ENCODE data around the gene PHACTR1. TPM values are rescaled to one million over a fixed set of nuclear protein-coding genes. Genes with fewer than 3 reads are reported as not detected.
A peak's percentile ranks its signal among the peaks of the same experiment; 100 is the strongest.

Gene PHACTR1
- total RNA-seq, 2 donors from 2014 or later, result 1.3 to 4.3 TPM

DNA sequence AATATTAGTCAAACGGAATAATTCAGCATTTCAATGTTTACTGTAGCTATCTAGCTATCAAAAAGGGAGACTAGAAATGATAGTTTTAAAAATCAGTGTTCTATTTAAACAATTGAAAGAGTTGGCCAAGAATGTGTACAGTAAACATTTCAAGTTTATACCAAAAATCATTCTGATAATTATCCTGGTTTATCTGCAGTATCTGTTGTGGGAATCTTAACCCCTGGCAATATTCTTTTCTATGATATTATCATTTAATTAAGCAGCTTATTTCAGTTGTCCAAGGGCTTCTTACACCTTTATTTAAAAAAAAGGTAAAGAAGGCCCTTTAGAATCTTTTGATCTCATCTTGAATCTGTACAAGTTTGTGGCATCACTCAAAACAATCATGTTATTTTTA is 125.1 kb downstream of the PHACTR1 start:
- intact Hi-C loops (cut with DNase I), result no loop called here
- Histone ChIP-seq H3K27ac (no peak overlapping the region), H3K4me3 (no peak overlapping the region), H3K4me1 (replicated peaks) (no peaks in the 10 kb centered on the region), H3K9me3 (no peaks in the 10 kb centered on the region), H3K27me3 (replicated peaks; ENCODE audit: insufficient read depth) (no peaks in the 10 kb centered on the region), H3K36me3 (no peaks in the 10 kb centered on the region)
- no peak for DNase-seq (ENCODE audit: low spot score)
- WGBS, result 63% methylated on average over 1 of the region's 1 CpG
- TF ChIP-seq, protein P1, sequence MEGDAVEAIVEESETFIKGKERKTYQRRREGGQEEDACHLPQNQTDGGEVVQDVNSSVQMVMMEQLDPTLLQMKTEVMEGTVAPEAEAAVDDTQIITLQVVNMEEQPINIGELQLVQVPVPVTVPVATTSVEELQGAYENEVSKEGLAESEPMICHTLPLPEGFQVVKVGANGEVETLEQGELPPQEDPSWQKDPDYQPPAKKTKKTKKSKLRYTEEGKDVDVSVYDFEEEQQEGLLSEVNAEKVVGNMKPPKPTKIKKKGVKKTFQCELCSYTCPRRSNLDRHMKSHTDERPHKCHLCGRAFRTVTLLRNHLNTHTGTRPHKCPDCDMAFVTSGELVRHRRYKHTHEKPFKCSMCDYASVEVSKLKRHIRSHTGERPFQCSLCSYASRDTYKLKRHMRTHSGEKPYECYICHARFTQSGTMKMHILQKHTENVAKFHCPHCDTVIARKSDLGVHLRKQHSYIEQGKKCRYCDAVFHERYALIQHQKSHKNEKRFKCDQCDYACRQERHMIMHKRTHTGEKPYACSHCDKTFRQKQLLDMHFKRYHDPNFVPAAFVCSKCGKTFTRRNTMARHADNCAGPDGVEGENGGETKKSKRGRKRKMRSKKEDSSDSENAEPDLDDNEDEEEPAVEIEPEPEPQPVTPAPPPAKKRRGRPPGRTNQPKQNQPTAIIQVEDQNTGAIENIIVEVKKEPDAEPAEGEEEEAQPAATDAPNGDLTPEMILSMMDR (IDR thresholded peaks at IDR 0.05), result no peak
- TF ChIP-seq POLR2A (IDR thresholded peaks at IDR 0.05), result no peak
- no peak for TF ChIP-seq POLR2AphosphoS5 (IDR thresholded peaks at IDR 0.05)

DNA sequence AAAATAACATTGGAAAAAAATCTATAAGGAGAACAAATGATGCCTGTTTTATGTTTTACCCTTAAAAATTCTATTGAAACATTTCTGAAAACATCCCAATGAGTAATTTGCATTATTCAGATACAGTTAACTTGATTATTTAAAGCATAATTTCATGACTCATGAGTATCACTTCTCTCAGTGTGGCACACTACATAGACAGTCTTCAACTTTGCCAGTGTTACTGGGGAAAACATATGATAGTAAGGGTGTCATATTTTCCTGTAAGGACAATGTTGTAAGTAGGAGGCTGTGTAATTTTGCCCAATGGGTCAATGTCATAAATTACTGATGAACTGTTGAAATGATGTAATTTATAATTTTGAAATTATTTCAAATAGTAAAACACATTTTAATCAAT is 125.5 kb downstream of the PHACTR1 start:
- TF ChIP-seq POLR2AphosphoS5 (IDR thresholded peaks at IDR 0.05), result no peak
- no peak for TF ChIP-seq POLR2A (IDR thresholded peaks at IDR 0.05)
- Histone ChIP-seq H3K4me3 (no peak overlapping the region), H3K27me3 (replicated peaks; ENCODE audit: insufficient read depth) (no peaks in the 10 kb centered on the region), H3K36me3 (no peaks in the 10 kb centered on the region), H3K9me3 (no peaks in the 10 kb centered on the region), H3K27ac (no peak overlapping the region), H3K4me1 (replicated peaks) (no peaks in the 10 kb centered on the region)
- DNase-seq (ENCODE audit: low spot score), result no peak
- intact Hi-C loops (cut with DNase I), result no loop called here

DNA sequence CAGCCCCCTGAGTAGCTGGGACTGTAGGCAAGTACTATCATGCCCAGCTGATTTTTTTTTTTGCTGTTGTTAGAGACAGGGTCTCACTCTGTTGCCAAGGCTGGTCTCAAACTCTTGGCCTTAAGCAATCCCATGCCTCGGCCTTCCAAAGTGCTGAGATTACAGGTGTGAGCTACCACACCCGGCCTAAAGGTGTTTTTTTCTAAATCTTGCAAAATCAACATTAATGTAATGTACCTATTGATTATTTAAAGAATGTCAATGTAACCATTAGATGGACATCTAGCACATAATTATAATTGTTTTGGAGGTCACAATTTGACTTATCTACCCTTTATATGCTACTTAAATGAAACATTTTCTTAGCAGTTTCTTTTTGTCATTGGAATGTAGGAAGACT is 126.1 kb downstream of the PHACTR1 start:
- H3K9me3 ChIP-seq, result no peaks in the 10 kb centered on the region
- H3K27me3 ChIP-seq (replicated peaks; ENCODE audit: insufficient read depth), result no peaks in the 10 kb centered on the region
- H3K27ac ChIP-seq, result no peak overlapping the region
- no peak for TF ChIP-seq POLR2AphosphoS5 (IDR thresholded peaks at IDR 0.05)
- TF ChIP-seq, protein P1 (IDR thresholded peaks at IDR 0.05), result no peak
- no peak for TF ChIP-seq POLR2A (IDR thresholded peaks at IDR 0.05)
- H3K4me1 ChIP-seq (replicated peaks), result no peaks in the 10 kb centered on the region
- intact Hi-C loops (cut with DNase I), result no loop called here
- H3K4me3 ChIP-seq, result no peak overlapping the region
- no peaks in the 10 kb centered on the region for H3K36me3 ChIP-seq
- no peak for DNase-seq (ENCODE audit: low spot score)
- 85% methylated on average over 2 of the region's 2 CpGs for WGBS

DNA sequence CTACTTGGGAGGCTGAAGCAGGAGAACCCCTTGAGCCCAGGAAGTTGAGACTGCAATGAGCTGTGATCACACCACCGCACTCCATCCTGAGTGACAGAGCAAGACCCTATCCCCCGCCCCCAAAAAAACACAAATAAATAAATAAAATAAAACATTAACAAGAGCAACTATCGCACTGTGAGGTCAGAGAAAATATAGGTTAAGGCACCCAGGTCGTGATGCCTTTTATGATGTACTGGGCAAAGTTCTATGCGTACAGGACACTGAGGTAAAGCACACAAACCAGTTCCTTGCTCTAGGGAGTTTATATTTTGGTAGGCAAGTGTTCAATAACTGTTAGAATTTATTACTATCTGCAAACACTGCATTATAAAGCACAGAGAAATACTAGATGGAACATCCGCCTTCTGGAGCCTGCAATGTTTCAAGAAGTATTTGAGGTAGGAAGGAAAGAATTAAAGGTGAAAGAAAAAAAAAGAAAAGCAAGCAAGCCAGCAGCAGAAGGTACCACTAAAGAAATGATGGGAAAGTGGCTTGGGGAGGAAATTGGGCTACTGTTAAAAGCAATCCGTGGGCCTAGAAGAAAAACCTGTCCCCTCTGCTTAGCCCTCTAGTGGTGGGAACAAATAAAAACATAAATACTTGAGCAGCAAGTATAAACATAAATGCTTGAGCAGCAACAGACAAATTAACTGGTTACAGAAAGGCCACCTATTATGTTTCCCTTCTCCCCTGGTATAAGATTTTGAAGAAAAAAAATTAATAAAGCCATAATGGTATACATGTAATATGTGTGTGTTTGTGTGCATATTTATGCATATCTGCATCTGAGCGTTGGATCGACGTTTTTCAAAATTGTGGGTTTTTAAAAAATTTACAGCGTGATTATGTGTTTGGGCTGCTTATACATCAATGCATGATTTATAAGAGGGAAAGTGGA is 128.0 kb downstream of the PHACTR1 start:
- H3K27ac ChIP-seq, result no peak overlapping the region
- TF ChIP-seq, protein P1 (IDR thresholded peaks at IDR 0.05), result peak in 2 of 4 experiments; percentile 32 to 37
- TF ChIP-seq POLR2A (IDR thresholded peaks at IDR 0.05) (no peak), POLR2AphosphoS5 (IDR thresholded peaks at IDR 0.05) (peak; percentile 5)
- intact Hi-C loops (cut with DNase I), result no loop called here
- no peaks in the 10 kb centered on the region for H3K9me3 ChIP-seq
- no peak for DNase-seq (ENCODE audit: low spot score)
- no peak overlapping the region for H3K4me3 ChIP-seq
- no peaks in the 10 kb centered on the region for H3K4me1 ChIP-seq (replicated peaks)
- no peaks in the 10 kb centered on the region for H3K36me3 ChIP-seq
- H3K27me3 ChIP-seq (replicated peaks; ENCODE audit: insufficient read depth), result no peaks in the 10 kb centered on the region
- WGBS, result 61% methylated on average over 11 of the region's 11 CpGs

DNA sequence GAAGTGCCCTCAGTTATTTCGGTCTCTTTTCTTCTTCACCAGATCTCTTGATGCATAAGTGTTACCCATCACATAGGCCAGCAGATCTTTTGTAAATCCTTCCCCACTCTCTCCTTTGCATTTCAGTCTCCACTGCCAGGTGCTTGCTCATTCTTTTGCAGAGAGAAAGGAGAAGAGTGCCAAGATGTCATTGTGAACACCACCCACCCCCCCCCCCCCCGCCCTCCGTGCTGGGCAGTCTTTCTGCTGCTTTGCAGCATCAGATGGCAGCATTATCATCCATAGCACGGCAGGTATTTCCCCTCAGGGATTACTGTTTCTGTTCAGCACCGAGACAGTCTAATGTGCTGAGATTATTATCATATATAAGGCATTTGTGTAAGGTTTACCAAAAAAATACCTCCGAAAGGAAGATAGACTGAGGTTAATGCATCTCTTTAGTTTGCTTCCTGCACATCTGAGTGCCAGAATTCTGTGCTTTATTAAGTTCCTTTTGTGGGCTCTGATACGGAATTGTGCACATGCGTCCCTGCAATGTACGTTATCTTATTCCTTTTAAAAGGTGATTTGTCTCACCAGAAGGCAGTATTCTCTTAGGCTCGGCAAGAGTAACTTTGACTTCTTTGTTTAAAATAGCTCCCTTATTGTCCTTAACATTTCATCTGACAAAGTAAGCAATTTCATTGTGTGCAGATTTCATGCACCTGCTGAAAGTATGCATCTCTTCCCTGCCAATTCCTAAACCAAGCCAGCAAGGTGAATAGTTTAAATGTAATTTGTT is 128.8 kb downstream of the PHACTR1 start:
- Histone ChIP-seq H3K27me3 (replicated peaks; ENCODE audit: insufficient read depth) (no peaks in the 10 kb centered on the region), H3K36me3 (no peaks in the 10 kb centered on the region), H3K4me1 (replicated peaks) (no peaks in the 10 kb centered on the region), H3K9me3 (no peaks in the 10 kb centered on the region), H3K4me3 (no peak overlapping the region), H3K27ac (no peak overlapping the region)
- TF ChIP-seq POLR2AphosphoS5 (IDR thresholded peaks at IDR 0.05) (no peak), POLR2A (IDR thresholded peaks at IDR 0.05) (no peak)
- TF ChIP-seq, protein P1 (IDR thresholded peaks at IDR 0.05), result no peak
- WGBS, result 15% methylated on average over 10 of the region's 10 CpGs
- intact Hi-C loops (cut with DNase I), result no loop called here
- no peak for DNase-seq (ENCODE audit: low spot score)

Measured in prostate gland (tissue), 2 donors.